HepG2 (cell line): Measurements from ENCODE around the gene IRS2. TPM values are rescaled to one million over a fixed set of nuclear protein-coding genes. Genes with fewer than 3 reads are reported as not detected.

Experiments
- LRRFIP1 ChIP-seq: sonication (generic); formaldehyde crosslinking; conservative IDR thresholded peaks from 2 replicates; pipeline ENCODE4 v1.4.0; 2020; ENCODE audit warnings: missing genetic modification reagents
- RFXANK ChIP-seq: IDR thresholded peaks from 2 replicates; pipeline ENCODE4 v1.6.1; 2016
- ZNF318 ChIP-seq: sonication (generic); formaldehyde crosslinking; IDR thresholded peaks from 2 replicates; pipeline ENCODE4 v1.4.0; 2020; ENCODE audit warnings: mild to moderate bottlenecking, missing genetic modification reagents
- ZNF343 ChIP-seq: sonication (generic); formaldehyde crosslinking; IDR thresholded peaks from 2 replicates; pipeline ENCODE4 v1.4.0; 2020; ENCODE audit warnings: mild to moderate bottlenecking, missing genetic modification reagents
- ZNF350 ChIP-seq: sonication (generic); formaldehyde crosslinking; IDR thresholded peaks from 2 replicates; pipeline ENCODE4 v1.4.0; 2020; ENCODE audit warnings: mild to moderate bottlenecking, low read depth, missing genetic modification reagents, borderline replicate concordance
- ZNF615 ChIP-seq: sonication (generic); formaldehyde crosslinking; IDR thresholded peaks from 2 replicates; pipeline ENCODE4 v1.5.0; 2020; ENCODE audit warnings: mild to moderate bottlenecking, missing genetic modification reagents, borderline replicate concordance
- ZNF792 ChIP-seq: IDR thresholded peaks from 2 replicates; pipeline ENCODE4 v1.6.1; 2016
- polyA plus RNA-seq, 8 experiments: library from polyadenylated mRNA; depleted of rRNA in 3 of 8; stranded (reverse) in 7 of 8; unstranded in 1 of 8; fragments of >200 nt; fragmentation: Illumina TruSeq in 4 of 8; extraction: Trizol in 4 of 8; gene quantifications; 2 replicates each; pipeline versions ENCODE4 v1.2.1 to v1.2.3, GENCODE V29; 2011 to 2016; ENCODE audit warnings: low read depth in 4 of 8, missing spikeins in 1 of 8, mixed read lengths in 1 of 8; ENCODE audit not compliant: insufficient read depth in 1 of 8
- total RNA-seq, 5 experiments: library from RNA; depleted of rRNA; stranded (reverse); fragments of >200 nt; fragmentation: Illumina TruSeq; extraction: Trizol; gene quantifications; 2 replicates each; pipeline ENCODE4 v1.2.3, GENCODE V29; 2016; ENCODE audit warnings: low read depth in 1 of 5

IRS2 gene
- total and polyA plus RNA-seq, 2 of the 13 experiments (the other 11 are each of a cell fraction or from before 2014, with no cell fraction given) = 0.02 to 0.04 TPM

GRCh38 chr13:109780845-109781383, 5.5 kb downstream of the IRS2 start (continued):
- no peak for TF ChIP-seq LRRFIP1 (CRISPR knock-in tag)
- TF ChIP-seq ZNF792 (CRISPR knock-in tag) = no peak
- no peak for TF ChIP-seq RFXANK (CRISPR knock-in tag)
- TF ChIP-seq ZNF318 (CRISPR knock-in tag) = no peak
- TF ChIP-seq ZNF343 (CRISPR knock-in tag) = no peak
- TF ChIP-seq ZNF350 (CRISPR knock-in tag) = no peak
- no peak for TF ChIP-seq ZNF615 (CRISPR knock-in tag)
